Measurements from ENCODE around the gene RAPGEF4. TPM values are rescaled to one million over a fixed set of nuclear protein-coding genes. Genes with fewer than 3 reads are reported as not detected.

The RAPGEF4 gene
- total and polyA plus RNA-seq, 2 donors (not counting 1 experiment from before 2014, with no cell fraction given), result 0.22 to 0.30 TPM

DNA sequence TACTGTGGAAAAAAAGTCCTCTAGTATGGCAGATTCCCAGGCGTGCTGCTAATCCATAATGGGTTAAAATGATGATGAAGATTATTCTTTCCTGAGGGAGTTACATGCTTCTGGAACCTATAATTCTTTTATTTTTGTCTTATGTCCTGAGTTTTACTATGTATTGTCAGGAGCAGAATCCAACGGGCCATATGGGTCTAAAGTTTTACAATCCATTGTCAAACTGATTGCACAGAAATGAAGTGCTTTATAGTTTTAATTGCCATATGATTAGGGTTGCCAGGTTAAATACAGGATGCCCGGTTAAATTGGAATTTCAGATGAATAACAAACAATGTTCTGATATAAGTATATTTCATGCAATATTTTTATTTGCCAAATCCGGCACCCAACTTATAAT is 239.1 kb downstream of the RAPGEF4 start:
- H3K27me3 ChIP-seq (replicated peaks in 1 of 4; ENCODE audit: control extremely low read depth in 1 of 4, control insufficient read depth in 3 of 4, insufficient read depth in 4 of 4, low read length in 3 of 4), result no peaks in the 10 kb centered on the region
- Mint-ChIP-seq H3K4me3 (no peak overlapping the region), H3K9me3 (ENCODE audit: insufficient read depth) (no peaks in the 10 kb centered on the region), H3K27me3 (peaks cover 35% of the 10 kb centered on the region), H3K4me1 (no peaks in the 10 kb centered on the region), H3K27ac (no peak overlapping the region)
- no peaks in the 10 kb centered on the region for H3K79me2 ChIP-seq (ENCODE audit: control insufficient read depth, insufficient read depth, low read length)
- H3K4me3 ChIP-seq (ENCODE audit: control extremely low read depth in 1 of 5, extremely low read depth in 1 of 5, insufficient read depth in 1 of 5, low read depth in 2 of 5, low read length in 4 of 5), result no peak overlapping the region
- ATAC-seq (ENCODE audit: low read depth), result no peak
- H3K36me3 ChIP-seq (replicated peaks in 1 of 2; ENCODE audit: control extremely low read depth in 1 of 2, control insufficient read depth in 1 of 2, extremely low read depth in 1 of 2, insufficient read depth in 2 of 2, low read length in 1 of 2), result no peaks in the 10 kb centered on the region
- H2AFZ ChIP-seq (ENCODE audit: insufficient read depth, low read depth, low read length, poor library complexity, severe bottlenecking), result no peak overlapping the region
- H3K4me1 ChIP-seq (ENCODE audit: control insufficient read depth in 2 of 2, insufficient read depth in 2 of 2, low read length in 2 of 2), result no peaks in the 10 kb centered on the region
- DNase-seq, result no peak
- CTCF ChIA-PET, result no interaction called here
- TF ChIP-seq CTCF (IDR thresholded peaks at IDR 0.05), result no peak
- TF ChIP-seq EZH2 (IDR thresholded peaks at IDR 0.05; ENCODE audit: borderline replicate concordance, insufficient read depth, low read depth, low read length, poor library complexity, severe bottlenecking), result no peak
- no peaks in the 10 kb centered on the region for H4K20me1 ChIP-seq (ENCODE audit: control insufficient read depth, insufficient read depth, low read length, poor library complexity, severe bottlenecking)
- POLR2A ChIA-PET, result no interaction called here
- H3K27ac ChIP-seq (ENCODE audit: low read length in 2 of 2), result no peak overlapping the region
- no peaks in the 10 kb centered on the region for H3K9me3 ChIP-seq (ENCODE audit: control extremely low read depth in 1 of 3, control insufficient read depth in 2 of 3, insufficient read depth in 1 of 3, low read length in 2 of 3)
- H3K9ac ChIP-seq (ENCODE audit: low read length), result no peak overlapping the region
- no CpG with 5 or more reads among the region's 4 CpGs for WGBS (ENCODE audit: insufficient coverage)
- intact Hi-C loops (cut with micrococcal nuclease), result no loop called here
- no peak overlapping the region for H3K4me2 ChIP-seq (replicated peaks; ENCODE audit: low read depth, low read length, poor library complexity, severe bottlenecking)

DNA sequence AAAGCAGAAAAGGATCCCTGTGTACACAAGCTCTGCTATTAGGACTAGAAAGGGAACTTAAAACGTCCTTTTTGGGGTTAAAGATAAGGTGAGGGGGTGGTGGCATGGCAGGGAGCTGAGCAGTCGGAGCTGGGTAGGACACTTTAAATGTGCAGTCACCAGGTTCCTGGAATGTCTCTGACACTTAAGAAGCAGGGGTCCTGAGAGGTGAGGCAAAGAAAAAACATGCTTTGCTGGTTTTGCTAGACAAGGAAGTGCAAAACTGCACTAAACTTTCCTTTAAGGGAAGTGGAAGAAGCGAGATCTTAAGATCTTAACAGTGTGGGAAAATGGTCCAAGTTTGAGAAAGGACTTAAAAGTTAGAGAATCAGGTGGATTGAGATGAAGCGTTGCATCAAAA is 240.5 kb downstream of the RAPGEF4 start:
- Histone ChIP-seq H3K4me1 (ENCODE audit: control insufficient read depth in 2 of 2, insufficient read depth in 2 of 2, low read length in 2 of 2) (no peaks in the 10 kb centered on the region), H3K4me2 (replicated peaks; ENCODE audit: low read depth, low read length, poor library complexity, severe bottlenecking) (no peak overlapping the region), H4K20me1 (ENCODE audit: control insufficient read depth, insufficient read depth, low read length, poor library complexity, severe bottlenecking) (no peaks in the 10 kb centered on the region), H3K27me3 (replicated peaks in 1 of 4; ENCODE audit: control extremely low read depth in 1 of 4, control insufficient read depth in 3 of 4, insufficient read depth in 4 of 4, low read length in 3 of 4) (no peaks in the 10 kb centered on the region), H3K4me3 (ENCODE audit: control extremely low read depth in 1 of 5, extremely low read depth in 1 of 5, insufficient read depth in 1 of 5, low read depth in 2 of 5, low read length in 4 of 5) (no peak overlapping the region), H3K36me3 (replicated peaks in 1 of 2; ENCODE audit: control extremely low read depth in 1 of 2, control insufficient read depth in 1 of 2, extremely low read depth in 1 of 2, insufficient read depth in 2 of 2, low read length in 1 of 2) (no peaks in the 10 kb centered on the region), H3K27ac (ENCODE audit: low read length in 2 of 2) (no peak overlapping the region), H3K9me3 (ENCODE audit: control extremely low read depth in 1 of 3, control insufficient read depth in 2 of 3, insufficient read depth in 1 of 3, low read length in 2 of 3) (no peaks in the 10 kb centered on the region), H3K79me2 (ENCODE audit: control insufficient read depth, insufficient read depth, low read length) (no peaks in the 10 kb centered on the region), H2AFZ (ENCODE audit: insufficient read depth, low read depth, low read length, poor library complexity, severe bottlenecking) (no peak overlapping the region), H3K9ac (ENCODE audit: low read length) (no peak overlapping the region)
- 23% methylated on average over 2 of the region's 4 CpGs for WGBS (ENCODE audit: insufficient coverage)
- H3K9me3 Mint-ChIP-seq (ENCODE audit: insufficient read depth), result no peaks in the 10 kb centered on the region
- no peak for TF ChIP-seq EZH2 (IDR thresholded peaks at IDR 0.05; ENCODE audit: borderline replicate concordance, insufficient read depth, low read depth, low read length, poor library complexity, severe bottlenecking)
- no peak for TF ChIP-seq CTCF (IDR thresholded peaks at IDR 0.05)
- H3K4me1 Mint-ChIP-seq, result no peaks in the 10 kb centered on the region
- intact Hi-C loops (cut with micrococcal nuclease), result no loop called here
- POLR2A ChIA-PET, result no interaction called here
- peaks cover 41% of the 10 kb centered on the region for H3K27me3 Mint-ChIP-seq
- CTCF ChIA-PET, result no interaction called here
- no peak for DNase-seq
- H3K4me3 Mint-ChIP-seq, result no peak overlapping the region
- no peak overlapping the region for H3K27ac Mint-ChIP-seq
- ATAC-seq (ENCODE audit: low read depth), result no peak

Measured in B cell (primary cell).